Measurements from ENCODE around the gene PALLD. TPM values are rescaled to one million over a fixed set of nuclear protein-coding genes. Genes with fewer than 3 reads are reported as not detected.

The PALLD gene
- total RNA-seq, 1 donor from 2014 or later: 16.4 TPM

DNA sequence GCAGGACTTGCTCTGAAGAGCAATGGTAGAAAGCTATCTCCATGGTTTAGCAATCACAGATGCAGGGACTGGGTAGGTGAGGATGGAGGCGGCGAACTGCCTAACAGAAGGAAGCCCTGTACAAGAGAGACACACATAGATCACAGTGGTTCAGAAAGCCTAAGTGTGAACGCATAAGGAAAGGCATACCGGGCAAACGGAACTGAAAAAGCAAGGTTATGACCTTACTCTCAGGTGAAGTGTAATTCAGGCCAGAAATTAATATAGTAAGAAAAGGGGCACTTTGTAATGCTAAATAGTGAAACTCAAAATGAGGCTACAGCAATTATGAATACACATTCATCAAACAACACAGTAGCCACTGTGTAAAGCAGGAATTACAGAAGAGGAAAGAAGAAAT, 126.6 kb downstream of the PALLD start:
- no peak overlapping the region for H3K4me3 Mint-ChIP-seq (ENCODE audit: unreplicated experiment)
- no peak for DNase-seq (ENCODE audit: low spot score)
- no peaks in the 10 kb centered on the region for H3K9me3 Mint-ChIP-seq (ENCODE audit: unreplicated experiment)
- H3K27me3 Mint-ChIP-seq (ENCODE audit: unreplicated experiment): no peaks in the 10 kb centered on the region
- no peak for TF ChIP-seq CTCF (IDR thresholded peaks at IDR 0.05; ENCODE audit: unreplicated experiment)
- H3K27ac Mint-ChIP-seq (ENCODE audit: unreplicated experiment): no peak overlapping the region
- no peaks in the 10 kb centered on the region for H3K36me3 Mint-ChIP-seq (ENCODE audit: low read depth, unreplicated experiment)
- H3K4me1 Mint-ChIP-seq (ENCODE audit: unreplicated experiment): no peaks in the 10 kb centered on the region

DNA sequence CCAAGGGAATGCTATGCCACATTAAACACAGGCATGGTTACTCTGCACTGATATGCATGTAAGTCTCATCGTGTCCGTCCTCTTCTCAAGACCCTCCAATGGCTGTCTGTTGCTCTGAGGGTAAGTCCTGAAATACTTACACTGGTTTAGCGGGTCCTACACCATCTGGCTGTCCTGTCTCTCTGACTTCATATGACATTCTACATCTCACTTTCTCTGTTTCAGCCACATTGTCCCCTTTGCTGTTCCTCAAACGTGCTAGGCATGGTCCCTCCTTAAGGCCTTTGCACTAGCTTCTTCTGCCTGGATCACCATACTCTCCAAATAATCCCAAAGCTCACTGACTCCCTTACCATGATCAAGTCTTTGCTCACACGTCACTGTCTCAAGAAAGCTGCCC, 131.4 kb downstream of the PALLD start:
- no peaks in the 10 kb centered on the region for H3K9me3 Mint-ChIP-seq (ENCODE audit: unreplicated experiment)
- no peak overlapping the region for H3K27ac Mint-ChIP-seq (ENCODE audit: unreplicated experiment)
- H3K4me3 Mint-ChIP-seq (ENCODE audit: unreplicated experiment): no peak overlapping the region
- H3K36me3 Mint-ChIP-seq (ENCODE audit: low read depth, unreplicated experiment): no peaks in the 10 kb centered on the region
- no peak for DNase-seq (ENCODE audit: low spot score)
- TF ChIP-seq CTCF (IDR thresholded peaks at IDR 0.05; ENCODE audit: unreplicated experiment): no peak
- H3K4me1 Mint-ChIP-seq (ENCODE audit: unreplicated experiment): peaks cover 9% of the 10 kb centered on the region
- H3K27me3 Mint-ChIP-seq (ENCODE audit: unreplicated experiment): no peaks in the 10 kb centered on the region

DNA sequence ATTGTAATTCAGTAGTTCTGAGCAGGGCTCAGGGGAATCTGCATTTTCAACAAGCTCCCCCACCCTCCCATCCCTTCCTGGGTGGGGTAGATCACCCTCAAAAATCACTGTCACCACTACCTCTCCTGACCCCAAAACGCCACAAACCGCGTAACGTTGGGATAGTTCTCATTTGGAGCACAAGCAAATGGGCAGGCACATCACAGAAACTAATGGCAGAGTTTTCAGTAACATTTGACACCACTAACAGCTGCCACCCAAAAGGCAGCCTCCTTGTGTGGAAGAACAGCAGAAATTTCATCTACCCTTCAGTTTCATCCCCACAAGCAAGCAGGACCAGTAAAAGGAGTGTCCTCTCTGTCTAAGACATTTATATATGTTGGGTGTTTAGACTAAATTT, 132.7 kb downstream of the PALLD start:
- no peaks in the 10 kb centered on the region for H3K36me3 Mint-ChIP-seq (ENCODE audit: low read depth, unreplicated experiment)
- no peak overlapping the region for H3K27ac Mint-ChIP-seq (ENCODE audit: unreplicated experiment)
- DNase-seq (ENCODE audit: low spot score): no peak
- TF ChIP-seq CTCF (IDR thresholded peaks at IDR 0.05; ENCODE audit: unreplicated experiment): no peak
- no peaks in the 10 kb centered on the region for H3K9me3 Mint-ChIP-seq (ENCODE audit: unreplicated experiment)
- no peak overlapping the region for H3K4me3 Mint-ChIP-seq (ENCODE audit: unreplicated experiment)
- peaks cover 9% of the 10 kb centered on the region for H3K4me1 Mint-ChIP-seq (ENCODE audit: unreplicated experiment)
- no peaks in the 10 kb centered on the region for H3K27me3 Mint-ChIP-seq (ENCODE audit: unreplicated experiment)

GRCh38 chr4:168630445-168631187, 133.8 kb downstream of the PALLD start:
- H3K9me3 Mint-ChIP-seq (ENCODE audit: unreplicated experiment): no peaks in the 10 kb centered on the region
- TF ChIP-seq CTCF (IDR thresholded peaks at IDR 0.05; ENCODE audit: unreplicated experiment): no peak
- no peaks in the 10 kb centered on the region for H3K36me3 Mint-ChIP-seq (ENCODE audit: low read depth, unreplicated experiment)
- H3K27ac Mint-ChIP-seq (ENCODE audit: unreplicated experiment): no peak overlapping the region
- peaks cover 9% of the 10 kb centered on the region for H3K4me1 Mint-ChIP-seq (ENCODE audit: unreplicated experiment)
- no peak for DNase-seq (ENCODE audit: low spot score)
- H3K4me3 Mint-ChIP-seq (ENCODE audit: unreplicated experiment): peak overlapping the region; percentile 90
- H3K27me3 Mint-ChIP-seq (ENCODE audit: unreplicated experiment): no peaks in the 10 kb centered on the region
